RWPE1 (cell line): ENCODE data around the gene PLXDC2.

Experiments
- CTCF ChIA-PET: fragments of 350-600 bp; sonication (Branson Sonifier 250); formaldehyde crosslinking; extraction: SDS; loops from one replicate; lab custom pipeline; 2021; lab: Yijun Ruan, JAX
- POLR2A ChIA-PET: fragments of 400-600 bp; formaldehyde crosslinking; extraction: SDS; loops from one replicate; lab custom pipeline; 2020; ENCODE audit warnings: antibody characterized with exemption; ENCODE audit not compliant: low non-redundant PET; lab: Yijun Ruan, JAX
- DNase-seq: peaks from one replicate; pipeline ENCODE4 v3.0.0; 2012; ENCODE audit warnings: low spot score
- H3K27ac ChIP-seq: fragments of 450-650 bp; 2 replicates; pipeline ENCODE4 v1.5.1; 2017
- TF ChIP-seq, protein P1 (sequence below): fragments of 450-650 bp; conservative IDR thresholded peaks from 2 replicates; pipeline ENCODE4 v1.5.1; 2017; ENCODE audit warnings: low read depth, mild to moderate bottlenecking

Gene PLXDC2

DNA sequence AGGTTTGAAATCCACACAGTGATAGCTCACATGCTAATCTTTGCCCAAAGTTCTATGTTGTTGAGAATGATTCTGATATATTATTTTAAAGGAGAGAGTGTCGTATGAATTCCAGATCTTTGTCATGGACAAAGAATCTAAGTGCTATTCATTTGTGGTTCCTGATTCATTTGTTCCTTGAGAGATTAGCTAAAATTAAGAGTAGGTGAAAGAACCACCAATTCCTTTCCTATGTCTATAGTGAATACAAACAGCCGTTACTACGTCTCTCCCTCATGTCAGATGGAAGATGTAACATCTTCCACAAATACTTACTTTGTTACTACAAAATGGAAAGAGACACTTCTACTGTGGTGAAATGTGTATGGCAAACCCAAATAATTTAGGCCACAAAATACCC is 3.3 kb upstream of the PLXDC2 start:
- no peak overlapping the region for H3K27ac ChIP-seq
- ChIA-PET CTCF (interaction anchor here (0.5 kb wide), 2 partner anchors 65 to 269 kb away, joined by 3 to 4 read pairs; no protein-coding TSS in a partner anchor), POLR2A (no interaction called here)
- TF ChIP-seq, protein P1, sequence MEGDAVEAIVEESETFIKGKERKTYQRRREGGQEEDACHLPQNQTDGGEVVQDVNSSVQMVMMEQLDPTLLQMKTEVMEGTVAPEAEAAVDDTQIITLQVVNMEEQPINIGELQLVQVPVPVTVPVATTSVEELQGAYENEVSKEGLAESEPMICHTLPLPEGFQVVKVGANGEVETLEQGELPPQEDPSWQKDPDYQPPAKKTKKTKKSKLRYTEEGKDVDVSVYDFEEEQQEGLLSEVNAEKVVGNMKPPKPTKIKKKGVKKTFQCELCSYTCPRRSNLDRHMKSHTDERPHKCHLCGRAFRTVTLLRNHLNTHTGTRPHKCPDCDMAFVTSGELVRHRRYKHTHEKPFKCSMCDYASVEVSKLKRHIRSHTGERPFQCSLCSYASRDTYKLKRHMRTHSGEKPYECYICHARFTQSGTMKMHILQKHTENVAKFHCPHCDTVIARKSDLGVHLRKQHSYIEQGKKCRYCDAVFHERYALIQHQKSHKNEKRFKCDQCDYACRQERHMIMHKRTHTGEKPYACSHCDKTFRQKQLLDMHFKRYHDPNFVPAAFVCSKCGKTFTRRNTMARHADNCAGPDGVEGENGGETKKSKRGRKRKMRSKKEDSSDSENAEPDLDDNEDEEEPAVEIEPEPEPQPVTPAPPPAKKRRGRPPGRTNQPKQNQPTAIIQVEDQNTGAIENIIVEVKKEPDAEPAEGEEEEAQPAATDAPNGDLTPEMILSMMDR = no peak
- no peak for DNase-seq

DNA sequence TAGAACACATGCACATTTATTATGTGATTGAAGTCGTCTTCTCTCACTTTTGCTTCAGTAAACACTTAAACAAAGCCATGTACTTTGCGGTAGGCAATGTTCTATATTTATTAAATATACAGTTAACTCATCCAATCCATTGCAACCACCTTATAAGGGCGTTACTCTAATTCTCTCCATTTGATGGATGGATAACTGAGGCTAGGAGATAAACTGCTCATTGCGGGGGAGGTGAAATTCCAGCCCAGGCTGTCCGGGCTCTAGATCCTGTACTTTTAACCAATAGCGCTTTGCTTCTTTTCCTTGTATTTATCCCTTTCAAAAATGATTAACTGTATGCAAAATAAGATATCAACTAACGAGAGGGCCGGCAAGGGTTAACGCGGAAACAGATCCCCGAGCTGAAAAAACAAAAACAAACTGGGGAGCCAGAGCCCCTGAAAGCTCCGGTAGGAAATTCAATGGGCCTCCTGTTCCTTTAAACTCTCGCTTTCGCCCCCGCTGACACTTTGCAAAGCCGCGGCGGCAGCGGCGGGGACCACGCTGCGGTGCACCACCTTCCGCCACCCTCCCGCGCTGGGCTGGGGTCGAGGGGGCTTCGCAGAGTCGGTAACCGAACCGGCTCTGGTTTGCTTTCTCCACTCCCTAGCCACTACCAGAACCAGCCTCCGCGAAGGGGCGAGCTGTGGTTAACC is 1.0 kb upstream of the PLXDC2 start:
- POLR2A ChIA-PET = no interaction called here
- TF ChIP-seq, protein P1 = no peak
- DNase-seq = no peak
- H3K27ac ChIP-seq = peak overlapping the region; percentile 74
- CTCF ChIA-PET = interaction anchor here (0.7 to 1.6 kb wide), 2 partner anchors 101 to 954 kb away, joined by 3 read pairs; no protein-coding TSS in a partner anchor

DNA sequence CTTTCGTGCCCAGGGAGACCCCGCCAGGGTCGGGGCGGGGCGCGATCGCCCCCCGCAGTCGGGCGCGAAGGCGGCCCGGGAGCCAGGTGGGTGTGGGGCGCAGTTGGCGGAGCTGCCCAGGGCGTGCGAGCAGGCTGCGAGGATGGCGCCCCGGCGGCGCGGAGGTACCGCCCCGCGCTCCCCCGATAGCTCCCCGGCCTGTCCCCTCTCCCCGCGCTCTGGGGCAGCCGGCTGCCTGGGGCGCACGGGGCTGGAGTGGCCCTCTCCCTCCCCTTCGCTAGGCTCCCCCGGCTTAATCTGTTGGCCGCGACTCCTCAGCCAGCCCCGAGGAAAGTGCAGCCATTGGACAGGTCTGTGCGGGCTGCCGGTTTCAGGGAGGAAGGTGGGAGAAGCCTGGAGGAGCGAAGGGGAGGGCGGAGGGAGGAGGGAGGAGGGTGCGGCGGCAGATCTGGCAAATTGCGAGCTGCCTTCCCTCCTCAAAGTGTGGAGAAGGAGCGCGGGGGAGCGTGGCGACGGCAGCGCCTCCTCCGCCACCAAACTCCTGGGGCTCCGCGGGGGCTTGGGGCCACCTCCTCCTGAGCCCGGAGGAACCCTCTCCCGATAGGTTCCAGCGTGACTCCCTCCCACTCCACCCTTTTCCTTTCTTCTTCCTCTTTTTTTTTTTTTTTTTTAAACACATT is 361 bp upstream of the PLXDC2 start:
- POLR2A ChIA-PET = no interaction called here
- CTCF ChIA-PET = interaction anchor here (0.7 to 1.6 kb wide), 3 partner anchors 28 to 953 kb away, joined by 3 to 5 read pairs (median 3); no protein-coding TSS in a partner anchor
- peak overlapping the region; percentile 74 for H3K27ac ChIP-seq
- TF ChIP-seq, protein P1 = no peak
- DNase-seq = no peak

DNA sequence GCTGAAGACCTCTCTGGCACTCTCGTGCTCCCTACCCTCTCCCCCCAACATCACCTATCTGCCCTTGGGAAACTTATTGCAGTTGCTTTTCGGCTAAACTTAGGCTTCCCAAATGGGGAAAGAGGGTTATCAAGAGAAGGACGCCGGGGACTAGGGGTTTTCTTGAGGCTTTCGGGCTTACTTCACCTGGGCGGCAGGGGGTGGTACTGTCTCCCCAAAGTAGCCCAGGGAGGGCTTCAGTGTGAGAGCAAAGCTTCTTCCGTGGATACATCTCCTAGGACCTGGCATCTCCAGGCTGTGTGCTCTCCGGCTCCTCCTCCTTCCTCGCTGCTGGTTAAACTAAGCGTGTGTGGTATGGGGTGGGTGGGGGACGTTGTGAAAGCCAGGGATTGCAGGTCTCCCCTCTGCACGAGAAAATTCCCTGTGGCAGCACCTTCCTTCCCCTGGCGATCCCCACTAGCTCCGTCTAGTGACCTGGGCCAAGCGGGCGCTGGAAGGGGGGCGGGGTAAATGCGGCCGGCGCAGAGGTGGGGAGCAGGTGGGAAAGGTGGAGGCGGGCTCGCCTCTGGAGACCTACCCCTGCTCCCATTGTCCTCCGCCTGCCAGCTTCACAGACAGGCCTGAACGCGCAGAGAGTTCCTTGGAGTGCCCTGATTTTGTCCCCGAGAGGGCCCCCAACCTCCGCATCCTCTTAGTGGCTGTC is 1.1 kb downstream of the PLXDC2 start:
- POLR2A ChIA-PET = no interaction called here
- no peak for DNase-seq
- TF ChIP-seq, protein P1 = 0 out of 2 replicates have a peak, but pooled peaks have one; percentile 22
- CTCF ChIA-PET = interaction anchor here (1.2 kb wide), 1 partner anchor 951 kb away, joined by 5 read pairs; no protein-coding TSS in a partner anchor
- peak overlapping the region; percentile 74 for H3K27ac ChIP-seq

DNA sequence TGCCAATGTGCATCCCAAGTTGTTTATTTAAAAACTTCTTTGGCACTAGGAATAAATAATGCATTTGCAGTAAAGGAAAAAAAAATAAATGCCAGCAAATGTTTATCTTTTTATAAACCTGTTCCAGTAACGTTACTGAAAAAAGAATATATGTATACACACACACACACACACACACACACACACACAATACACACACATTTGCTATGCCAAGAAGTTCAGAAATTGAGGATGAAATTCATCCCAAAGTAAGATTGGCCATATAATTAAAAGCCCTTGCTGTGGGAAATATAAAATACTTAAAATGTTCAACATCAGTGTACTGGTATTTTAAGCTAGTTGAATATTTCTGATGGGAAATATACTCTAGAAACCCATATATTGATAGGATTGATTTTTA is 2.6 kb downstream of the PLXDC2 start:
- no peak for DNase-seq
- ChIA-PET CTCF (interaction anchor here (0.5 to 0.7 kb wide), 11 partner anchors 9 to 1510 kb away, joined by 3 to 8 read pairs (median 4); no protein-coding TSS in a partner anchor), POLR2A (no interaction called here)
- H3K27ac ChIP-seq = no peak overlapping the region
- TF ChIP-seq, protein P1 = no peak
